WTC11 (cell line): ENCODE measurements around the gene SLC22A12. TPM values are rescaled to one million over a fixed set of nuclear protein-coding genes. Genes with fewer than 3 reads are reported as not detected.
A peak's percentile ranks its signal among the peaks of the same experiment; 100 is the strongest.

Experiments used
- ATAC-seq: fragments of 200-7000 bp; cut with Tn5 transposase; 2 replicates; pipeline ENCODE4 v1.10.0; 2021; ENCODE audit warnings: mild to moderate bottlenecking, moderate library complexity
- CTCF ChIA-PET: fragments of 300-600 bp; sonication (Branson Sonifier 250); formaldehyde crosslinking; loops from one replicate; lab custom pipeline; 2021; ENCODE audit warnings: antibody characterized with exemption; lab: Charles Lee
- POLR2A ChIA-PET: fragments of 350-600 bp; sonication (Branson Sonifier 250); formaldehyde crosslinking; loops from one replicate; lab custom pipeline; 2021; ENCODE audit warnings: antibody characterized with exemption; lab: Charles Lee
- DNase-seq: peaks from one replicate; pipeline ENCODE4 v3.0.0; 2021; ENCODE audit warnings: low spot score
- H3K27ac Mint-ChIP-seq: 2 replicates; pipeline ENCODE4 v1.8.0; 2021; ENCODE audit warnings: mixed read lengths
- H3K27me3 Mint-ChIP-seq: 2 replicates; pipeline ENCODE4 v1.8.0; 2021; ENCODE audit warnings: low read depth, mild to moderate bottlenecking, moderate library complexity, mixed read lengths
- H3K36me3 Mint-ChIP-seq: 2 replicates; pipeline ENCODE4 v1.8.0; 2021; ENCODE audit warnings: mixed read lengths
- H3K4me1 Mint-ChIP-seq: 2 replicates; pipeline ENCODE4 v1.8.0; 2022; ENCODE audit warnings: mixed read lengths
- H3K4me3 Mint-ChIP-seq: 2 replicates; pipeline ENCODE4 v1.8.0; 2021; ENCODE audit warnings: mild to moderate bottlenecking, moderate library complexity, mixed read lengths
- H3K9me3 Mint-ChIP-seq: 2 replicates; pipeline ENCODE4 v1.8.0; 2021; ENCODE audit warnings: mixed read lengths
- ESRRA ChIP-seq: sonication (generic); formaldehyde crosslinking; IDR thresholded peaks from 2 replicates; pipeline ENCODE4 v1.8.1; 2022; ENCODE audit warnings: mild to moderate bottlenecking, missing genetic modification reagents, borderline replicate concordance
- FOXP1 ChIP-seq: sonication (generic); formaldehyde crosslinking; IDR thresholded peaks from 2 replicates; pipeline ENCODE4 v1.8.0; 2022; ENCODE audit warnings: missing genetic modification reagents, mild to moderate bottlenecking, moderate library complexity, borderline replicate concordance
- FOXP4 ChIP-seq: sonication (generic); formaldehyde crosslinking; IDR thresholded peaks from 2 replicates; pipeline ENCODE4 v1.8.0; 2022; ENCODE audit warnings: mild to moderate bottlenecking, missing genetic modification reagents
- NR2C2 ChIP-seq: sonication (generic); formaldehyde crosslinking; IDR thresholded peaks from 2 replicates; pipeline ENCODE4 v1.8.0; 2022; ENCODE audit warnings: mild to moderate bottlenecking, missing genetic modification reagents
- PRRX2 ChIP-seq: fragments of 250-450 bp; sonication (Bioruptor Pico); IDR thresholded peaks from 2 replicates; pipeline ENCODE4 v1.8.0; 2021; ENCODE audit warnings: mild to moderate bottlenecking
- SMAD4 ChIP-seq: sonication (generic); formaldehyde crosslinking; IDR thresholded peaks from 2 replicates; pipeline ENCODE4 v1.8.0; 2022; ENCODE audit warnings: mild to moderate bottlenecking, missing genetic modification reagents
- TEAD4 ChIP-seq: sonication (generic); formaldehyde crosslinking; IDR thresholded peaks from 2 replicates; pipeline ENCODE4 v1.8.0; 2022; ENCODE audit warnings: mild to moderate bottlenecking, missing genetic modification reagents
- TP53 ChIP-seq: sonication (generic); formaldehyde crosslinking; IDR thresholded peaks from 2 replicates; pipeline ENCODE4 v1.8.1; 2023; ENCODE audit warnings: mild to moderate bottlenecking, missing genetic modification reagents
- ZNF263 ChIP-seq: sonication (generic); formaldehyde crosslinking; IDR thresholded peaks from 2 replicates; pipeline ENCODE4 v1.8.1; 2022; ENCODE audit warnings: low read depth, mild to moderate bottlenecking, moderate library complexity, missing genetic modification reagents
- ZNF396 ChIP-seq: fragments of 250-450 bp; sonication (Bioruptor Pico); IDR thresholded peaks from 2 replicates; pipeline ENCODE4 v1.8.0; 2021; ENCODE audit warnings: mild to moderate bottlenecking, moderate library complexity, borderline replicate concordance
- total RNA-seq: library from RNA; stranded (reverse); gene quantifications from 3 replicates; pipeline ENCODE4 v1.2.3, GENCODE V29; 2021
- TF ChIP-seq, protein P1 (sequence below): sonication (generic); formaldehyde crosslinking; IDR thresholded peaks from 2 replicates; pipeline ENCODE4 v1.8.0; 2022; ENCODE audit warnings: missing genetic modification reagents
- TF ChIP-seq, protein P2 (sequence below): fragments of 250-450 bp; sonication (Bioruptor Pico); IDR thresholded peaks from 2 replicates; pipeline ENCODE4 v2.1.2; 2022; ENCODE audit warnings: mild to moderate bottlenecking, moderate library complexity
- TF ChIP-seq, protein P3 (sequence below): sonication (generic); formaldehyde crosslinking; IDR thresholded peaks from 2 replicates; pipeline ENCODE4 v1.8.1; 2022; ENCODE audit warnings: missing genetic modification reagents, borderline replicate concordance

The SLC22A12 gene
- total RNA-seq, 1 experiment from 2014 or later, result not detected

- TF ChIP-seq, protein P1, sequence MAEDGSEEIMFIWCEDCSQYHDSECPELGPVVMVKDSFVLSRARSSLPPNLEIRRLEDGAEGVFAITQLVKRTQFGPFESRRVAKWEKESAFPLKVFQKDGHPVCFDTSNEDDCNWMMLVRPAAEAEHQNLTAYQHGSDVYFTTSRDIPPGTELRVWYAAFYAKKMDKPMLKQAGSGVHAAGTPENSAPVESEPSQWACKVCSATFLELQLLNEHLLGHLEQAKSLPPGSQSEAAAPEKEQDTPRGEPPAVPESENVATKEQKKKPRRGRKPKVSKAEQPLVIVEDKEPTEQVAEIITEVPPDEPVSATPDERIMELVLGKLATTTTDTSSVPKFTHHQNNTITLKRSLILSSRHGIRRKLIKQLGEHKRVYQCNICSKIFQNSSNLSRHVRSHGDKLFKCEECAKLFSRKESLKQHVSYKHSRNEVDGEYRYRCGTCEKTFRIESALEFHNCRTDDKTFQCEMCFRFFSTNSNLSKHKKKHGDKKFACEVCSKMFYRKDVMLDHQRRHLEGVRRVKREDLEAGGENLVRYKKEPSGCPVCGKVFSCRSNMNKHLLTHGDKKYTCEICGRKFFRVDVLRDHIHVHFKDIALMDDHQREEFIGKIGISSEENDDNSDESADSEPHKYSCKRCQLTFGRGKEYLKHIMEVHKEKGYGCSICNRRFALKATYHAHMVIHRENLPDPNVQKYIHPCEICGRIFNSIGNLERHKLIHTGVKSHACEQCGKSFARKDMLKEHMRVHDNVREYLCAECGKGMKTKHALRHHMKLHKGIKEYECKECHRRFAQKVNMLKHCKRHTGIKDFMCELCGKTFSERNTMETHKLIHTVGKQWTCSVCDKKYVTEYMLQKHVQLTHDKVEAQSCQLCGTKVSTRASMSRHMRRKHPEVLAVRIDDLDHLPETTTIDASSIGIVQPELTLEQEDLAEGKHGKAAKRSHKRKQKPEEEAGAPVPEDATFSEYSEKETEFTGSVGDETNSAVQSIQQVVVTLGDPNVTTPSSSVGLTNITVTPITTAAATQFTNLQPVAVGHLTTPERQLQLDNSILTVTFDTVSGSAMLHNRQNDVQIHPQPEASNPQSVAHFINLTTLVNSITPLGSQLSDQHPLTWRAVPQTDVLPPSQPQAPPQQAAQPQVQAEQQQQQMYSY (CRISPR knock-in tag), result no peak
- TF ChIP-seq ESRRA (peak; percentile 24; the same call in 1 of the 2 replicates), PRRX2 (no peak), NR2C2 (CRISPR knock-in tag) (no peak), FOXP4 (CRISPR knock-in tag) (no peak), ZNF263 (CRISPR knock-in tag) (no peak)
Observed at GRCh38 chr11:64558065-64558745, 32.8 kb upstream of the SLC22A12 start (continued).

GRCh38 chr11:64558869-64559268 is 32.2 kb upstream of the SLC22A12 start:
- Mint-ChIP-seq H3K36me3 (no peaks in the 10 kb centered on the region), H3K4me3 (no peak overlapping the region), H3K27me3 (peaks cover 6% of the 10 kb centered on the region), H3K9me3 (no peaks in the 10 kb centered on the region), H3K4me1 (peaks cover 46% of the 10 kb centered on the region), H3K27ac (peak overlapping the region; percentile 56)
- TF ChIP-seq ZNF396 (CRISPR knock-in tag) (no peak), SMAD4 (no peak), ESRRA (0 out of 2 replicates have a peak, but pooled peaks have one; percentile 15), TEAD4 (CRISPR knock-in tag) (no peak)
- TF ChIP-seq, protein P2, sequence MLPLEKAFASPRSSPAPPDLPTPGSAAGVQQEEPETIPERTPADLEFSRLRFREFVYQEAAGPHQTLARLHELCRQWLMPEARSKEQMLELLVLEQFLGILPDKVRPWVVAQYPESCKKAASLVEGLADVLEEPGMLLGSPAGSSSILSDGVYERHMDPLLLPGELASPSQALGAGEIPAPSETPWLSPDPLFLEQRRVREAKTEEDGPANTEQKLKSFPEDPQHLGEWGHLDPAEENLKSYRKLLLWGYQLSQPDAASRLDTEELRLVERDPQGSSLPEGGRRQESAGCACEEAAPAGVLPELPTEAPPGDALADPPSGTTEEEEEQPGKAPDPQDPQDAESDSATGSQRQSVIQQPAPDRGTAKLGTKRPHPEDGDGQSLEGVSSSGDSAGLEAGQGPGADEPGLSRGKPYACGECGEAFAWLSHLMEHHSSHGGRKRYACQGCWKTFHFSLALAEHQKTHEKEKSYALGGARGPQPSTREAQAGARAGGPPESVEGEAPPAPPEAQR, result no peak
- ChIA-PET POLR2A (interaction anchor here (0.6 kb wide), 1 partner anchor 204 kb away, joined by 3 read pairs; no protein-coding TSS in a partner anchor), CTCF (interaction anchor here (0.5 to 2.1 kb wide), 9 partner anchors 7 to 130 kb away, joined by 3 to 12 read pairs (median 4); no protein-coding TSS in a partner anchor)
- ATAC-seq (no peak), DNase-seq (no peak)

- no peaks in the 10 kb centered on the region for H3K9me3 Mint-ChIP-seq
- peaks cover 6% of the 10 kb centered on the region for H3K27me3 Mint-ChIP-seq
- H3K27ac Mint-ChIP-seq, result no peak overlapping the region
- peak; percentile 50 for DNase-seq
- TF ChIP-seq, protein P1 (CRISPR knock-in tag), result peak; percentile 96
- TF ChIP-seq FOXP1 (CRISPR knock-in tag), result no peak
- peak; percentile 89 for TF ChIP-seq ZNF263 (CRISPR knock-in tag)
- 0 out of 2 replicates have a peak, but pooled peaks have one; percentile 32 for TF ChIP-seq TP53 (CRISPR knock-in tag)
- TF ChIP-seq, protein P3, sequence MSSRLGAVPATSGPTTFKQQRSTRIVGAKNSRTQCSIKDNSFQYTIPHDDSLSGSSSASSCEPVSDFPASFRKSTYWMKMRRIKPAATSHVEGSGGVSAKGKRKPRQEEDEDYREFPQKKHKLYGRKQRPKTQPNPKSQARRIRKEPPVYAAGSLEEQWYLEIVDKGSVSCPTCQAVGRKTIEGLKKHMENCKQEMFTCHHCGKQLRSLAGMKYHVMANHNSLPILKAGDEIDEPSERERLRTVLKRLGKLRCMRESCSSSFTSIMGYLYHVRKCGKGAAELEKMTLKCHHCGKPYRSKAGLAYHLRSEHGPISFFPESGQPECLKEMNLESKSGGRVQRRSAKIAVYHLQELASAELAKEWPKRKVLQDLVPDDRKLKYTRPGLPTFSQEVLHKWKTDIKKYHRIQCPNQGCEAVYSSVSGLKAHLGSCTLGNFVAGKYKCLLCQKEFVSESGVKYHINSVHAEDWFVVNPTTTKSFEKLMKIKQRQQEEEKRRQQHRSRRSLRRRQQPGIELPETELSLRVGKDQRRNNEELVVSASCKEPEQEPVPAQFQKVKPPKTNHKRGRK (CRISPR knock-in tag), result no peak
- H3K4me3 Mint-ChIP-seq, result no peak overlapping the region
- ChIA-PET CTCF (interaction anchor here (0.5 to 2.1 kb wide), 13 partner anchors 43 to 166 kb away, joined by 3 to 12 read pairs (median 4); no protein-coding TSS in a partner anchor), POLR2A (no interaction called here)
- H3K36me3 Mint-ChIP-seq, result no peaks in the 10 kb centered on the region
- peak; percentile 32 for ATAC-seq
- H3K4me1 Mint-ChIP-seq, result peaks cover 42% of the 10 kb centered on the region
Observed at GRCh38 chr11:64559351-64560138, 31.5 kb upstream of the SLC22A12 start.
